SKM-1 (cell line): Measurements from ENCODE around the gene TERF2IP.
A peak's percentile ranks its signal among the peaks of the same experiment; 100 is the strongest.

Experiments
- DNase-seq: peaks from one replicate; lab custom pipeline; 2025; ENCODE audit not compliant: unreplicated experiment; lab: John Stamatoyannopoulos, UW

Gene TERF2IP

GRCh38 chr16:75635036-75635435, 12.5 kb upstream of the TERF2IP start:
- DNase-seq, result no peak

- no peak for DNase-seq
Measured at GRCh38 chr16:75640598-75640997, 7.0 kb upstream of the TERF2IP start.

GRCh38 chr16:75644240-75645012, 3.1 kb upstream of the TERF2IP start:
- DNase-seq, result no peak

- DNase-seq, result no peak
Measured at GRCh38 chr16:75647112-75647491, 471 bp upstream of the TERF2IP start.

- peak; percentile 24 for DNase-seq
Measured at GRCh38 chr16:75648265-75649076, 898 bp downstream of the TERF2IP start.

GRCh38 chr16:75653922-75654321, 6.3 kb downstream of the TERF2IP start:
- DNase-seq, result no peak

- no peak for DNase-seq
Measured at GRCh38 chr16:75658175-75658574, 10.6 kb downstream of the TERF2IP start.

- DNase-seq, result no peak
Measured at GRCh38 chr16:75660321-75660720, 12.7 kb downstream of the TERF2IP start.

GRCh38 chr16:75660726-75661302, 13.2 kb downstream of the TERF2IP start:
- DNase-seq, result no peak

- DNase-seq, result no peak
Measured at GRCh38 chr16:75667503-75667902, 19.9 kb downstream of the TERF2IP start.

- DNase-seq, result no peak
Measured at GRCh38 chr16:75676909-75677308, 29.3 kb downstream of the TERF2IP start, which contains the start of gene CPHXL2. TSS of gene CPHXL2 (minus strand) at chr16:75677009. CDS start at chr16:75676999, 10 bp downstream.

- no peak for DNase-seq
Measured at GRCh38 chr16:75679366-75679765, 31.8 kb downstream of the TERF2IP start.

GRCh38 chr16:75682308-75682707, 34.7 kb downstream of the TERF2IP start:
- DNase-seq, result no peak

GRCh38 chr16:75687361-75687760, 39.8 kb downstream of the TERF2IP start:
- no peak for DNase-seq

- DNase-seq, result no peak
Measured at GRCh38 chr16:75695708-75696107, 48.1 kb downstream of the TERF2IP start.

GRCh38 chr16:75697571-75697970, 50.0 kb downstream of the TERF2IP start:
- DNase-seq, result no peak

- DNase-seq, result no peak
Measured at GRCh38 chr16:75701361-75701760, 53.8 kb downstream of the TERF2IP start, which contains the start of gene DUXB. TSS of gene DUXB (minus strand) at chr16:75701461. CDS start at chr16:75701418, 43 bp downstream.

GRCh38 chr16:75702242-75702641, 54.7 kb downstream of the TERF2IP start:
- DNase-seq, result no peak

GRCh38 chr16:75703306-75703705, 55.7 kb downstream of the TERF2IP start:
- no peak for DNase-seq
